ENCODE data around the gene PI16.

DNA sequence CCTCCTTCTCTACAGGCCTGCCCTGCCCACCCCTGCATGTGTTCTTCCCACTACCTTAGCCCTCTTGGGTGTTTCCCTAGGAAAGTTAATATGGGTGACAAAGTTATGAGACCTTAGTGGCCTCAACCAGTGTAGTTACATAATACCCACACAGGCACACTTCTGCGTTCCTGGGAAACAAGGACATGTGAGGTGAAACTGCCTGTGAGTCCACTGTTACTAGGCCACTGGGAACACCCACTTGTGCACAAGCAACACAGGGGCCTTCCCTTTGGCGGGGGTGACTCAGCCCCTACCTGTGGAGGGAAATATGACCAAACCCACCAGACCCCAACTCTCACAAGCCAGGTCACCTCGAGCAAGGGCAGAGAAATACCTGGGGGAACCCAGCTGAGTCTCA lies 12.8 kb downstream of the PI16 start:
- TF ChIP-seq, protein P1, sequence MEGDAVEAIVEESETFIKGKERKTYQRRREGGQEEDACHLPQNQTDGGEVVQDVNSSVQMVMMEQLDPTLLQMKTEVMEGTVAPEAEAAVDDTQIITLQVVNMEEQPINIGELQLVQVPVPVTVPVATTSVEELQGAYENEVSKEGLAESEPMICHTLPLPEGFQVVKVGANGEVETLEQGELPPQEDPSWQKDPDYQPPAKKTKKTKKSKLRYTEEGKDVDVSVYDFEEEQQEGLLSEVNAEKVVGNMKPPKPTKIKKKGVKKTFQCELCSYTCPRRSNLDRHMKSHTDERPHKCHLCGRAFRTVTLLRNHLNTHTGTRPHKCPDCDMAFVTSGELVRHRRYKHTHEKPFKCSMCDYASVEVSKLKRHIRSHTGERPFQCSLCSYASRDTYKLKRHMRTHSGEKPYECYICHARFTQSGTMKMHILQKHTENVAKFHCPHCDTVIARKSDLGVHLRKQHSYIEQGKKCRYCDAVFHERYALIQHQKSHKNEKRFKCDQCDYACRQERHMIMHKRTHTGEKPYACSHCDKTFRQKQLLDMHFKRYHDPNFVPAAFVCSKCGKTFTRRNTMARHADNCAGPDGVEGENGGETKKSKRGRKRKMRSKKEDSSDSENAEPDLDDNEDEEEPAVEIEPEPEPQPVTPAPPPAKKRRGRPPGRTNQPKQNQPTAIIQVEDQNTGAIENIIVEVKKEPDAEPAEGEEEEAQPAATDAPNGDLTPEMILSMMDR (IDR thresholded peaks at IDR 0.05), result no peak
- TF ChIP-seq POLR2A (IDR thresholded peaks at IDR 0.05), result no peak
